A549 treated with RU486 at 1 μM for 4 hours (cell line): ENCODE measurements around the gene SLC6A13. TPM values are rescaled to one million over a fixed set of nuclear protein-coding genes. Genes with fewer than 3 reads are reported as not detected.

Experiments
- total RNA-seq: library from RNA; stranded (reverse); fragments of 200-300 nt; extraction: Qiagen RNA extraction; gene quantifications from 5 replicates; pipeline ENCODE4 v1.2.3, GENCODE V29; 2022; ENCODE audit warnings: low read depth

The SLC6A13 gene
- total RNA-seq: 0.11 to 0.62 TPM (median 0.37 TPM) in 5 replicates

GRCh38 chr12:262817-263216, at the start of gene SLC6A13:
Gene SLC6A13, minus strand, starts transcription at chr12:262836. Its CDS starts 2,784 bp downstream, at chr12:260052.

GRCh38 chr12:214003-214741, 48.5 kb downstream of the SLC6A13 start, which contains the start of gene SLC6A12:
Gene SLC6A12, minus strand, starts transcription at chr12:214157. Its CDS starts 4,171 bp downstream, at chr12:209986.

Other genes starting within 250 kb of the SLC6A13 start
- gene IQSEC3, start 196.1 kb downstream of the SLC6A13 start, total RNA-seq: not detected in 5 replicates
- 0.89 to 1.5 TPM (median 1.3 TPM) in 5 replicates for gene SLC6A12, start 48.7 kb downstream of the SLC6A13 start, total RNA-seq
- gene KDM5A, start 126.5 kb upstream of the SLC6A13 start, total RNA-seq: 17.2 to 22.2 TPM (median 20.6 TPM) in 5 replicates
- 12.5 to 15.9 TPM (median 15.6 TPM) in 5 replicates for gene CCDC77, start 138.8 kb upstream of the SLC6A13 start, total RNA-seq
- 0.43 to 1.0 TPM (median 0.64 TPM) in 5 replicates for gene B4GALNT3, start 197.1 kb upstream of the SLC6A13 start, total RNA-seq